Middle frontal gyrus (tissue), 1 donor: ENCODE results near the gene FARS2.

Source experiments
- DNase-seq: peaks from one replicate; pipeline ENCODE4 v3.0.0-alpha.2; 2015; ENCODE audit warnings: low spot score; ENCODE audit errors: extremely low spot score

FARS2 gene

DNA sequence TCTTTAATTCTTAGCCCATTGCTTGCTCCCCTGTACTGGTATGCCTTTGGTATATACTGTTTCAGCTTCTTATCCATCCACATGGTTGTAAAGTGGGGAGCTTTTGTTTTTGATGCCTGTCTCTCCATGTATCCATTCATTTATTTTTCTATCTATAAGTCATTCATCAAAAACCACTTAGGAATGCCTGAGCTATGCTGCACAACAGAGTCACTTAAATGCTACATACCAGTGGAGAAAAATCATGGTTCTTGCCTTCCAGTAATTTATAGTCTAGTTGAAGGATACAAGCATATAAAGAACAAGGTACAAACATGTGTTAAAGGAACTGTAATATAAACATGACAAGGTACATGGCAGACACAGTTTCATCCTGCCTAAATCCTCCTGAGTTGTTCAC lies 398.2 kb downstream of the FARS2 start:
- DNase-seq = no peak

DNA sequence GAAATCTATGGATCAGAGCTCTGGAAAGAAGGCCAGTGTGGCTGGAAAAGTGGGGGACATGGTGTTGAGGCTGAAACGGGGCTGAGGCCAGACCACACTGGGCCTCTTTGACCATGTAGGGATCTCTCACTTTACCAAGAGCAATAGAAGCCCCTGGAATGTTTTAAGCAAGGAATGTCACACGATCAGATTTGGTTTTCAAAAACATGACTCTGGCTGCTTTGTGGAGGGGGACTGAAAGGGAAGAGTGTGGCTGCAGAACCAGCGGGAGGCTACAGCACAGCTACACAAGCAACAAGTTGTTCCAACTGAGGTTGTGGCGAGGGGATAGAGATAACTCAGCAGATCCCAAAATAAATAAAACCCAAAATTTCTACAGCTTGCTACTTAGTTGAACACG lies 399.5 kb downstream of the FARS2 start:
- no peak for DNase-seq

DNA sequence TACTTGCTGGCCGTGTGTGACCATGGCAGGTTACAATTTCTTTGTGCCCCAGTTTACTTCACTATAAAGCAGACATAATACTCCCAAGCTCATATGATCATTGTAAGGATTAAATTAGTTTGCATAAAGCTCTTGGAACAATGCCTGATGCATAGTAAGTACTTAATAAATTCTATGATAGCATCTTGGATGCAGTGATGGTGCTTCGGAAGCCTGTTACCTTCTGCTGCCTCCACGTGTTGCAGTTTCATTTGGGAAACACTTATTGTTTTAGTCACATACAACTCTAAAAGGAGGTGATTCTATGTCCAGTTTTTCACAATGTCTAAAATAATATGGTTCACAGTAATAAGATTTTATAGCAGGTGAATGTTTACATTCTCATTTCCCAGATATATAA lies 401.5 kb downstream of the FARS2 start:
- no peak for DNase-seq

DNA sequence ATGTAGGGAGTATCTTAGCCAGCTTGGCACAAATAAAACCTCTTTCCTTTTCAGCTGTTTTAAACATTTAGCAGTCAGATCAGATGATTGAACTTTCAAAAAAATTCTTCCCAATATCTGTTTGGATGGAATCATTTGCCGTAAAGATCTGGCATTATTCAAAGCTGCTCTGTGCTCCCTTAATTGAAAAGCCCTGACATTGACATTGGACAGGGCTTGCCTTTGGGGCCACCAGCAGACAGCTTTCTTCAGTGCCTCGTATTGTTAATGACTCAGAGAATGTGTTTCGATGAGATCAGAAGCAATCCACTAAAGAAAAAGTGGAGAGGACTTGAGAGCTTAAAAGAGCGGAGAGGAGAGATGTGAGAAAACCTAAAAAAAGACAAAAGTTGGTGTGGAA lies 401.9 kb downstream of the FARS2 start:
- no peak for DNase-seq

DNA sequence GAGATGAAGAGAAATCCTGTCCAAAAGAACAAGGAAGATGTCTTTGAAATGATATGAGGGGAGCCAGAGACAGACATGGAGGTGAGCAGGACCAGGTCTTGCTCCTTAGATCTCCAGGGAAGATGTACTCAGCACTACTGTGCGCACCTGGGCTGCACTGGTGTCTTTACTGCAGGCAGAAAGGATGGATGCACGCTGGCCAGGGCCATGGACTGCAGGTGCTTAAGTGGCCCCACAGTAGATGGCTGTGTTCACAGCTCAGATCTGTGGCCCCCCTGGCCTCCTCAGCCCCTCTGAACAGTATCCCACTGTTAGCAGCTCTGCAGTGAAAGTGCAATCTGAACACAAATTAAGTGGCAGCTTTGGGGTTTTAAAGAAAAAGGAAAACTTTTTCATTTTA lies 402.4 kb downstream of the FARS2 start:
- no peak for DNase-seq

DNA sequence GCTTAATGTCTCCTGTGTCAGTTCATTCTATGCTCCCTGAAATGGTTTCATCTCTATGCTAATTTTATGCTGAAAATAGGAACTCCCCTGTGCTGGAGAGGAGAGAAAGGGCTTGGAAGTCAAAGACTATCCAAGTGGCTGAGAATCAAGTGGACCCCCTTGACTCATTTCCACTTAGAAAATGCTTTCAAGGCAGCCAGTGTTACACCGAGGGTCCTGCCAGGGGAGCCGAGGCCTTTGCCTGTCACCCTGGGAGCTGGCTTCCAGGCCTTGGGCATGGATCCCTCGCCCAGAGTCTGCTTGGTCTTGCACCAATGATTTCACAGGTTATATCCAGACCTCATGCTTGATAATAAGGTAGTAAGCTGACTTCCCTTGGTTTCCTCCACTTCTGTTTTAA lies 402.8 kb downstream of the FARS2 start:
- no peak for DNase-seq

DNA sequence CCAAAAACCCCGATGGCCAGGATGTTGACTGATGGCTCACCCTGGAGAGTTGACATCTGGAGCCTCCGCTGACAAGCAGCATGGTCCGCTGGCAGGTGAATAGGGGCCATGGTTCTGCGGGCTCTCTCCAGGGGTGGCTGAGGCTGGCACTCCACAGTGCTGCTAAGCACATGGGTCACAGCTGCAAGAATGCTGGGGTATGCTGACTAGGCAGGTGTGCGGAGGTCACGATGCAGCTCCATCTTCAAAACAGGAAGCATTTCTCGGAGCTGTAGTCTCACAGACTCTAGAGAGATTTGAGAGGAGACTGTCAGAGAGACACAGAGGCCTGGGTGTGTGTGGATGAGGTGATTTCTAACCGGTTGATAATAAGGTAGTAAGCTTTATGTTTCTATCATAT lies 403.9 kb downstream of the FARS2 start:
- DNase-seq = no peak

DNA sequence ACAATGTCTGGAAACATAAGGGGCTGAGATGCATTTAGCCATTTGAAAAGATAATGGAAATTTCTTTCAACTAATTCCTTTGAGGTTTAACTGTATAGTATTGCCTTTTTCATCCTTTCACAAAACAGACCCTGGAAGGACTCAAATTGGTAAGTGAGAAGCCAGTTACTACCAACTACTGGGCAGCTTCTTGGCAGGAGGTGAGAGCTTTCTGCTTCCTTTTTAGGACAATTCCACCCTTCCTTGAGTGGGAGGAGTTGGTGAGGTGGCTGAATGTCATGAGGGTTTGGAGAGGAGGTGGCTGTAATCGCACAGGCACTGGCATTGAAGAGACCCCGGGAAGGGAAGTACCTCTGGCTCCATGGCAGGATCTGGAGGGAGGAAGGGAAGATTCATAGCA lies 404.4 kb downstream of the FARS2 start:
- DNase-seq = no peak

DNA sequence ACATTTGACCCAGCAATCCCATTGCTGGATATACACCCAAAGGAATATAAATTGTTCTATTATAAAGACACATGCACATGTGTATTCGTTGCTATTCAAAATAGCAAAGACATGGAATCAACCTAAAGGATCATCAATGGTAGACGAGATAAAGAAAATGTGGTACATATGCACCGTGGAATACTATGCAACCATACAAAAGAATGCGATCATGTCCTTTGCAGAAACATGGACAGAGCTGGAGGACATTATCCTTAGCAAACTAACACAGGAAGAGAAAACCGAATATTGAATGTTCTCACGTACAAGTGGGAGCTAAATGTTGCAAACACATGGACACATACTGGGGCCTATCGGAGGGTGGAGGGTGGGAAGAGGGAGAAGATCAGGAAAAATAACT lies 405.4 kb downstream of the FARS2 start:
- DNase-seq = no peak

DNA sequence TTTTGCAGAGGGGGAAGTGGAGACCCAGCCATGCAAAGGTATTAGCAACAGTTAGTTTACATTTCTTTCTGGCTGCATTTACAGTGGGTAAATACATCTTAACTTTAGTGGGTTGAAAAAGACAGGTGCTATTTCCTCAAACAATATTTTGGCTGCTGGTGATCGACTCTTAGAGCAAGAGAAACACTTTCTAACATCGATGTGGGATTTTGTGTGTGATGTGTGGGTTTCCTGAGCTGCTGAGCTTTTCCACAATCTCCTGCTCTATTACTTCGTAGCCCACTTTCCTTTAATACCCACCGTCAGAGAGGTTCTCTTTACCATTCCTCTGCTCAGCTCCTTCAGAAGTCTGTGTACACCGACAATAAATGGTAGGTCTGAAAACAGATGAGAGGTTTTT lies 406.4 kb downstream of the FARS2 start:
- DNase-seq = no peak

DNA sequence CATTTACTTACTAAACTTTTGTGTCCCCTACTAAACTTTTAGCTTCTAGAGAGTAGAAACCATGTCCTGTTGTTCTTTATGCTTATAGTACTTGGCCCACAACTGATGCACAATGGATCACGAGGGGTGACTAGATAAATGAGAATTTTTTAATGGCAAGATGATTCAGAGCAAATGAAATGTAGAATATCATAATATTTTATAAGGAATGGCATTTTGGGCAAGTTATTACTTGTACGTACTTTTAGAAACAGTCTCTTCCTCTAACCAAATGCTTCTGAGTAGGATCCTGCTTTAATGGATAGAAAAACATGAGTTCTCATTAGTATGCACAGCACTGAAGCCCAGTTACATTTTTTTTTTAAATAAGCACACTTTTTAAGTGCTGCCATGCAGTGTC lies 409.1 kb downstream of the FARS2 start:
- no peak for DNase-seq

DNA sequence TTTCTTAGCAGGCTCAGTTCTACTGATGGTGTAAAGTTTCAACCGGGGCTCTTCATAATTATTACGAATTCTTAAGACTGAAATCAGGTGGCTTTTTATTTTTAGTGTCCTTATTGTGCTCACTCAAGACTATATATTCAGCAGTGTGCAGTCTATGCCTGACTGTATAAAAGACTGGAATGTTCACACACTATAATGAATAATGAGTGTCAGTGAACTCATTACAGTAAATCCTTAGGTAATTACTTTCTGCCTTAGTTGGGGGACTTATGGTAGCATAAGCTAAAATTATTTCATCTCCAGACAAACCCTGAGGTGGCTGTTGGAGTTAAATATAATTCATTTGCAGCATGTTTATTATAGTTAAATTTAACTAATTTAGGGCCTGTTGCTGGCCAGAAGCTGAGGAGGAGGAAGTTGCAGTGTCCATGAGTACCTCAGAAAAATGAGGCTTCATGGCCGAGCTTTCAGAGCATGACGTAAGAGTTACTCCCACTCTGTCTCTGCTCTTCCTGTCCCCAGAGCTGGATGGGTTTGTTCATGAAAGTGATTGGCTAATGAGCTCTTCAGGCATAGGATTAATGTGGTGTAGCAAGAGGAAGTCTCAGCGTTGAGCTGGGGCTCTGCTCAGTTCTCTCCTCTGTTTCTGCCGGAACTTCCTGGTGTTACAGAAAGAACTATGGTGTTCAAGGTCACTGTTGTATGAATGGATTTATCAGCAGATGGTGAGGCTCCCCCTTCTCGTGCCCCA lies 409.7 kb downstream of the FARS2 start:
- peak; percentile 35 for DNase-seq

DNA sequence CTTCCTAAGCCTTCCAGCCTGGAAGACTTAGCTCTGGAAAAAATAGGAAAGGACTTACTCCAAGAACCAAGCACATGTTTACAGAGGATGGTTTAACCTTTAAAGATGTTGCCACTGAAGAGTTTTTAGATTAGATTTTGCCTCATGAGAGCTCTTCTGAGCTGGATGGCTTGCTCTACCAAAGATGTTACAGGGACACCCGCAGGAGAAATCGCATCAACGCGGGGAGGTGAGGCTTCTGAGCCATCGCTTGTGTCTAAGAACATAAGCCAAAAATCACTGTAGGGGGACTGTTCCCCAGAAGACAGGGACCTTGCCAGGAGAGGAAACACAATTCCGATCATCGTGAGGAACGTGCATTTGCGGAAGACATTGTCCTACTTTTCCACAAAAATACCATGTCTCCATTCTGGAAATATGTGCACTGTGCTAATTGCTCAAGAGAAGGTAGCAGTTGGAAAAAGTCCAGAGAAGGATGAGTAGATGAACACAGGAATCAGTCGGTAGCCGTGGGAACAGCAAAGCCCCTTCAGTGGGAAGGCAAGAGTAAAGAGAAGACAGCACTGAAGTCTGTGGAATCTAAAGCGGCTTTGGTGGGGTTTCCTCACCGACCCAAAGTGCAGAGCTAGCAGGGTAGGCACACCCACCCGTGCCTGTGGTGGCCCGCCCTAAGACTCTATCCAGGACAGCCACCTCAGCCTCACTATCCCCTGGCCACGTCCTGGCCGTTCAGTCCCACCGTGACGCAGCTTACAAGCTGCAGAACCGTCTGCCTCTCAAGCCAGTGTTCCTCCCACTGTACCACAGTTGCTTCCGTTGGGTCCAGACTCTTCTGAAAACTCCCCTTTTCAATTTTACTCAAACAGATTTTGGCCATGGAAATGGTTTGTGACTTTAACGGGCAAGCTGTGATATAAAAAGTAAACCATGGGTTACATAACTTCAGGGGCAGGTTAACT lies 410.6 kb downstream of the FARS2 start:
- no peak for DNase-seq

DNA sequence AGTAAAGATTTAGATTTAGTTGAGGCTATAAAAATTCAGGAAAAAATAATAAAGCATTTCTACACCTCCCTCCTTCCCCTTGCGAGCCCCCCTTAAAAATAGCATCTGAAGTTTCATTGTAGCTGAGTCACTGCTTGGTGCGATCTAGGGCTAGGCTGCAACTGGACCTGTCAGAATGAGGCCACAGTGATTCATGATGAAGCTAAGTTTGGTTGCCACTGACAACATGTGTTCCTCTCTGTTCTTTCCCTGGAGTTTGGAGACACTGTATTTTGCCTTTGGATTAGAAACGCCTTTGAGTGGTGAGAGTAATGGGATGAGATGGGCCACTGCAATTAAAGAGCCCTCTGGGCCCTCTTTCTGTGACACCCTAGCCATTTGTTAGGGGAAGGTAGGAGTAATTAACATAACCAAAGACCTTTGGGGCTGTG lies 411.3 kb downstream of the FARS2 start:
- DNase-seq = peak; percentile 43

DNA sequence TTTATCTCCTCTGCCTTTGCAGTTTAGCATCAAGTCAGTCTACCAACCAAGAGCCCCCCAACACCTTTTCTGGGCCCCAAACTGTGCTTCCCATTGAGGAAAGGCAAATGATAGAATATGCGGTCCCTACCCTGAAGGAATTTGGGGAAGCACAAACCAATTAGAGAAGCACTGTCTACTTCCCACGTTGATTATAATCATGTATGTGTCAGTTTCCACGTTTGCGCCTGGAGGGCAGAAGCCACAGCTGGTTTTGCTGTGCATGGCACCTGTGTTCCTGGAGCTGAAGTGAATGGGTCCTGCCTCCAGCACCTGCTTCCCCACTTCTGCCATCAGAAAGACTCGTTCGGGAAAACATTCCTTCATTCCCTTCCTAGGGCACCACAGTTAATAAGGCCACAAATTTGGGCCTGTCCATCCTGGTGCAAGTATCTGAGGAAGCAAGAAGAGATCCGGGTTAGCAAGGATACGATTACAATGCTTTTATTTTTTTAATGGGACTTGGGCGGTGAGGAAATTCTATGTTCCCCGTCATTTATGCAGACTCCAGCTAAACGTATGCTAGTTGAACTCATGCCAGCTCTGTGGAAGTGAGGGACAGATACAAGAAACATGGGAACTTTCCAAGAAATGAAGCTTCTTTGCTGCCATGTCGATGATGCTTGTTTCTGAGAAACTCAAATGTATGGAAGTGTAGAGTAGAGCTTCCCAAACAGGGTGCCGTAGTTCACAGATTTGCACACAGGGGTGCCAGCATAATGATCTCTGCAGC lies 411.9 kb downstream of the FARS2 start:
- DNase-seq = no peak

DNA sequence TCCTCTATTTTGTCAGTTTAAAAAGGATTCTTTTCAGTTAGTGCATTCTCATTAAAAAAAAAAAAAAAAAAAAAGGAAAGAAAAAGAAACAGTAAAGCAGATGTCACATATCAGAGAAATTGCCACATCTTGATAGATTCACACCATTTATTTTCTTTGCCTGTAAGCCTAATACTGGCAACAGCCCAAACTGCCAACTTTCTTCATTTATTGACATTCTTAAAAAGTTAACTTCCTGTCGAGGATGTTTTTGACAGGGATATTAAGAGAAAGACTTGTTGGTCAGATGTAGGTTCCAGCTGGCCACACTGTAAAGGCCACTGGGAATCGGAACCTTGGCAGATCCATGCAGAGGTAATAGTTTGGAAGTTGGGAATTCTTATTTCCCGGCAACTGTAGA lies 412.8 kb downstream of the FARS2 start:
- no peak for DNase-seq

DNA sequence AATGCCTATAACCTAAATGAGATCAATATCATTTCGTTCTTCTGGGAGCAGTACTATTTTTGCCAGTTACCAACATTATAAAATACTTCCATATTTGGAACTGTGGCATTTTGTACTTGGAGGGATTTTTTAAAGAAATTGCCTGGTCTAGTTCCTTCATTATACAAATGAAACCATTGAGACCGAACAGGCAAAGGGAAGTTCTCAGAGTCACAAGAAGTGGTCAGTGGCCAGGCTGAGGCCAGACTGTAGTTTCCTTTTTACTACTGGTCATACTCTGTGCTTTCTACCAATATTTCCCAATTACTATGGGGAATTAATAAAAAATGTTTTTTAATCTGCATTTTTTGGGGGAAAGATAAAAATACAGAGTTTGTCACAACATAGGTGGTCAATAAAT lies 413.4 kb downstream of the FARS2 start:
- peak; percentile 43 for DNase-seq

DNA sequence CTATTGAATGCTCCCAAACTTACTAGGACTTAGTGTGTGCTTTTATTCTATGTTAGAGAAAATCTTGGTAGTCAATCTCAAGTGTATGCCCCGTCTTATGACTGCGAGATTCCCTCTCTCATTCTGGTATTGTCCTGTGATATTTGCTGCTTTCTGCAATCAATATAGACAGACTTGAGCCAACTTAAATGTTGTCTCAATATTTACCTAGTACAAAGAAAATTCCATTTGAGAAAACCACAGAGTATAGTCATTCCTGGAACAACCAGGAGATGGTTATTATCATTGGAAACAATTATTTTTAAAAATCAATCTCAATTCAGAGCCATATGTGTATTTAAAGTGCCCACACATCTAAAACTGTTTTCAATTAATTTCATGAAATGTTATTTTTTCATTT lies 415.4 kb downstream of the FARS2 start:
- DNase-seq = no peak

DNA sequence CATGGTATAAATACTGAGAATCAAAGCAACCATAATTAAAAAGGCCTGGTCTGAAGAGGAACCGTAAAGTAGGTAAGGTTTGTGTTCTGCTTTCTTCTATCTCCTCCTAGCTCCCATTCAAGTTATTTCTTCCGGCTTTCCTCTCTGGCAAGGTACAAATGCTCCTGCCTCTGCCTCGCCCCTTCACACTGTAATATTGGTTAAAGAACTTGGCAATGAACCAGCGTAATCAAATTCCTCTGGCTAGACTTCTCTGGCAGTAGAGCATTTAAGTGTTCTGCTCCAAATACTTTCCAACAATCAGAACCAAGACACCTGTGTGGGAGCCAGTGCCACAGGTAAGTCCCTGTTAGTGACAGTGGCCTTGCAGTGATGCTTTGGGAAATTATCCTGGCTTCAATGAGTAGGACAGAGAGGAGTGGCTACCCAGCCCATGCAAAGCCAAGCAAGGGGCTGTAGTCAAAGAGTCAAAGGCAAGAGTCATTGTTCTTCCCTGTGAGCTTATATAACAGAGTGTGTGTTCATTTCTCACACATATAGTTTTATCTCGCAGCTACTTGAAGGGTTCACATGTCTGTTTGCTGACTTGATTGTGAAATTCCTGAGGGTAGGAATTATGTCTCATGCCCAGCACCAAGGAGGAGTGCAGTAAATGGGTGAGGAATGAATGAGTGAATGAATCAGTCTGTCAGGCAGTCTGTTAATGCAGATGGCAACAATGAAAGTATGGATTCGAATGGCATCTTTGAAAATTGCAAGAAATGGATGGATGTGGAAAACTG lies 416.1 kb downstream of the FARS2 start:
- no peak for DNase-seq

DNA sequence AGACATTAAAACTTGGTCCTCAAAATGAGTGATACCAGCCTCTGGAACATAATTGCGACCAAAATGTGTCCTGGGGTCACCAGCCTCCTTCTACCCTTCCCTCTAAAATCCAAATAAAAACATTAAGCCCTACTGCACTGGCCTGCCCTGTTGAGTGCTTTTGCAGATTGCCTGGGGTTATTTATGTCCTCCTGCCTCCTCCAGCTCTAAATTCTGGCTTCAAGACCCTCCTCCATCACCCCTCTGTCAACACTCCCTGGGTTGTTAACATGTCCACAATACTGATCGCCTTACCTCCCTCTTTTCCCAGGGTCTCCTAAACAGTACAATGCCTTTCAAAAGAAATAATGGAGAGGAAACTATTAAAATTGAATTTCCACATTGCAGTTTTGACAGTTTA lies 418.0 kb downstream of the FARS2 start:
- DNase-seq = no peak

DNA sequence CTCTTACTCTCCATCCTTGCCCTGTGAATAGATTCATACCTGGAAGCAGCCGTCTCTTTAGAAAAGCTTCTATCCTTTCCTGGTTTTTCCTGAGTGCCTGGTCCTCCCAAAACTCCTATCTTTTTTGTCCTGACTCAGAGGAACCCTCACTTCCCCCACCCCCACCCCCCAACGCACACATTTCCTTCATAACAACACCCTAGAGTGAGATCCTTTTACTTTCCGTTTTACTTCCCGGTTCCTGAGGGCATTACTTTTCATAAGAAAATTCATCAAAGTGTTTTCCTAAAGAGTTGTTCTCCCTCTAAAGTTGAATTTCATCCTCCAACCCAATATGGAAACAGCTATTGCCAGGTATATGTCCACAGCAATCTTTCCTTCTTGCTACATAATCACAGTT lies 418.4 kb downstream of the FARS2 start:
- no peak for DNase-seq
